NCI-H1105 (cell line): Measurements from ENCODE around the gene TRIM44.

Experiments
- DNase-seq: peaks from one replicate; lab custom pipeline; 2025; lab: John Stamatoyannopoulos, UW

Gene TRIM44, protein sequence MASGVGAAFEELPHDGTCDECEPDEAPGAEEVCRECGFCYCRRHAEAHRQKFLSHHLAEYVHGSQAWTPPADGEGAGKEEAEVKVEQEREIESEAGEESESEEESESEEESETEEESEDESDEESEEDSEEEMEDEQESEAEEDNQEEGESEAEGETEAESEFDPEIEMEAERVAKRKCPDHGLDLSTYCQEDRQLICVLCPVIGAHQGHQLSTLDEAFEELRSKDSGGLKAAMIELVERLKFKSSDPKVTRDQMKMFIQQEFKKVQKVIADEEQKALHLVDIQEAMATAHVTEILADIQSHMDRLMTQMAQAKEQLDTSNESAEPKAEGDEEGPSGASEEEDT

DNA sequence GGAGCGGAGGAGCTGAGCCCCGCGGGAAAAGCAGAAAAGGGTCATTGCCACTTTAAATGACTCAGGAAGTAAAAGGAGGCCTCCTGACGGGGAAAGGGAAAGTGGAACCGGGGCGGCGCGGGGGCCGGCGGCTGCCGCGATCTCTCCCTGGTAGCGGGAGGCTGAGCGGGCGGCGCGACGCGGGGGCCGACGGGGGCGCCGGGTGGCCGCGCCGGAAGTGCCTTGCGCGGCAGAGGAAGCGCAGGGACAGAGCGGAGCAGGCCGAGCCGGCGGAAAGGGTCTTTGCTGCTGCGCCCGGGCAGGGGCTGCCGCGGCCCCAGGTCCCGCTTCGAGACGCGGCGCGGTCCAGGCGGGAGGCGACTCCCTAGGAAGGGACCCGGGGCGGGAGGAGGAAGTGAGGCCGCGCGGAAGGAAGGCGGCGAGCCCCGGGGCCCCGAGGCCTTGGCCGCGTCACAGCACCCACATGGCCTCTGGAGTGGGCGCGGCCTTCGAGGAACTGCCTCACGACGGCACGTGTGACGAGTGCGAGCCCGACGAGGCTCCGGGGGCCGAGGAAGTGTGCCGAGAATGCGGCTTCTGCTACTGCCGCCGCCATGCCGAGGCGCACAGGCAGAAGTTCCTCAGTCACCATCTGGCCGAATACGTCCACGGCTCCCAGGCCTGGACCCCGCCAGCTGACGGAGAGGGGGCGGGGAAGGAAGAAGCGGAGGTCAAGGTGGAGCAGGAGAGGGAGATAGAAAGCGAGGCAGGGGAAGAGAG lies at the start of gene TRIM44:
Gene TRIM44, plus strand, starts transcription at position 127 of the 759 bp plus-strand sequence. Its CDS starts 337 bp downstream, at position 464.
- peak; percentile 70 for DNase-seq

DNA sequence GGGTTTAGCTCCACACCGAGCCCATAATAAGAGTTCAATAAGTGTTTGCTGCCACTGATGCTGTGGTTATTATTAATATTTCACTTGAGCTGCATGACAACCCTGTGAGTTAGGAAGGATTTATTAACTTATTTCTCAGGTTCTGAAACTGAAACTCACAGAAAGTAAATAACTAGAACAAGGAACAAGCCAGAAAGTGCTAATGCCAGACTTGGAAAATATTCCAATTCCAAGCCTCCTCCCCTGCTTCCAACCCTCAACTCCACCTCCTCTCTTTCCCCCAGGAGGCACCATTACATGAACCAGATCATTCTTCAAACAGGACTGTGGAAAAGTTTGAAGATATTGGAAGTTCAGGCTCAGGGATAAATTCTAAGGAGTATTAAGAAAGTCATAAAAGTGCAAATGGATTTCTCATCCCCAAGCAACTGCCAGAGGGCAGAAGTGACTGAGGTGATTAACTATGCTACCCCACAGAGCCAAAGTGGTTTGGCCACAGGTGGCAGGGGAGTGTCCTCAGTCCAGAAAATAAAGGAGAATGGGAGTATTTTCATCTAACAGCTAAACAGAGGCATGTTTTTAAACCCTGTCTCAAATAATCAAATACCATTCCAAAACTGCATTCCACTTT lies 47.5 kb upstream of the TRIM44 start:
- DNase-seq, result no peak

DNA sequence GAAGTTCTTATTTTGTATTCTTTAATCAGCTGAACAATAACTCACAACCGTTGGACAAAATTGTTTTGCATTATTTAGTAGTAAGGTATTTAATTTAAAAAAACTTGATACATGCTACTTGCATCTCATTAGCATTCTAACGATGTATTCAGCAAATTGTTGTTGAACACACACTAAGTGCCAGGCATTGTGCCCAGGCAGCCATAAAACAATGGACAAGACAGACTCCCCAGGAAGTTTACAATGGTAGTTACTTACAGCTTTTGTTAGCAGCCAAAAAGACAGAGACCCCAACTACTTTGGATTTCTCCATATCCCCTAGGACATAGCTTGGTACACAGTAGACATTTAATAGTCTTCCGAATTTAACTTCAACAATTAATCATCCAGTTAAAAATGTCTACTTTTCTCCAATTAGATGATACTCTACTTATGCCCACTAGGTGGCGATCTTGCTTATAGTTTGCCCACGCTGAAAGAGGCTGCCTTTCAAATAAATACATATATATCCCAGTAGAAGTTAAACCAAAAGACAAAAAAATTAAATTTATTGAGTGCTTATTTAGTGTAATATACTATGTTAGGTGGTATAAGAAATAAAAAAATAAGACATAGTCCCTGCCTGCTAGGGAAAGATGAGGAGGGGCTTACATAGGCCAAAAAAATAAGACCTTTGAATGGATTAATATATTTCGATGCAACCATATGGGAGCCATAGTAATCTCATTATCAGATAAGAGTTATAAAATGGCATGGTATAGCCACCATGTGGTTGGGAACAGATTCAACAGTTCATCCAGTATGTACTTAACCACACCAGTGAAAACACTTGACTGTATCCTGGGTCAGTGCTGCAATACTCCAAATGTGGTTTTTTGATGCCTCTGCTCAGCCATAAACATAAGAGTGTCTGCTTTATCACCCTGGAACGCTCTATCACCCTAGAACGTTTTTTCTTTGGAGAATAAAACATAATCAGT lies 46.4 kb upstream of the TRIM44 start:
- DNase-seq, result peak; percentile 57

DNA sequence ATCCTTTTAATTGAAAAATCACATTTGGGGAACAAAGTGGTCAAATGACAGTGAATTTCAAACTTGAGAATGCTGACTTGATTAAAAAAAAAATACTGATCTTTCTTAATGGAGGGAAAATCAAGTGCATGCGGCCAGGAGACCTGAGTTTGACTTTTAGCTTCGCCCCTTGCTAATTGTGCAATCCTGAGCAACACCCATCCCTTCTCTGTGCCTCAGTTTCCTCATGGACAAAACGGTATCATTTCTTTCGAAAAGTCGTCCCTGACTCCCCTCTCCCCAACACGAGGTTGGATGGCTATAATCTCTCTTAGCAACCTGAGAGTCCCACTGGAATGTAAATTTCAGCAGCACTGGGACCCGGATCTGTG lies 45.3 kb upstream of the TRIM44 start:
- DNase-seq, result no peak

DNA sequence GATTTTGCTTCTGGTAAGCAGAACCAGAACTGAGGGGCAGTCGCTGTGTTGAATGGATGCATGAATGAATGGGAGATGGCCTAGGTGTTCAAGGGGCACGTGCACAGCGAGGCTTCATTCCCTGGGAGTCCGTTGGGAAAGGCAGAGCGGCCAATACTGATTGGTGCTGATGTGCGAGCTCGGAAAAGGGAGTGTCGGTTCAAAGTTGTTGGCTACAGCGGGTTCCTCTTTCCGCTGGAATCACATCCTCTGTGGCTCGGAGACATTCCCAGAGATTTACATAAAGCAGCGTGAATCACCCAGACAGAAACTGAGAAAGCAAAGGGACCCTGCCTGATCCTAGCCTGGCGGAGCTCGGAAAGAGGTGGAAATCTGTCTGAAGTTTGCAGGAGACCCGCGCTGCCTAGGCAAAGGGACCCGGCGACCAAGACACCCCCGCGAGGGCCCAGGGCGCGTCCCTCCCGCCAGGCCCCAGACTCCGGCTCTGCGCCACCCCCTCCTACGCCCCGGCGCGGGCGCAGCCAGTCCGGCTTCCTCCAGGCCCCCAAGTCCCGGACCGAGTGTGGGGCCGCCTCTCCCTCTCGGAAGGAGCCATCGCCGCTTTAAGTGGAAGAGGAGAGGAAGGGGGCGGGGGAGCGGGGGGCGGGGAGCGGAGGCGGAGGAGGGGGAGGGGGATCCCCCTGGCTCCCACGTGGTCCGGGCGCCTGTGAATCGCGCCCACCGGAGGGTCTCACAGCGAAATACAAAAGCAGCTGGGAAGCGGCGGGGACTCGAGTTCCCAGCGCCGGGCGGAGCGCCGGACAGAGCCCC lies 44.7 kb upstream of the TRIM44 start, which contains the start of gene FJX1:
Gene FJX1, plus strand, starts transcription at position 774 of the 810 bp plus-strand sequence. CDS start 177 bp downstream, outside the sequence.
- DNase-seq, result peak; percentile 9

DNA sequence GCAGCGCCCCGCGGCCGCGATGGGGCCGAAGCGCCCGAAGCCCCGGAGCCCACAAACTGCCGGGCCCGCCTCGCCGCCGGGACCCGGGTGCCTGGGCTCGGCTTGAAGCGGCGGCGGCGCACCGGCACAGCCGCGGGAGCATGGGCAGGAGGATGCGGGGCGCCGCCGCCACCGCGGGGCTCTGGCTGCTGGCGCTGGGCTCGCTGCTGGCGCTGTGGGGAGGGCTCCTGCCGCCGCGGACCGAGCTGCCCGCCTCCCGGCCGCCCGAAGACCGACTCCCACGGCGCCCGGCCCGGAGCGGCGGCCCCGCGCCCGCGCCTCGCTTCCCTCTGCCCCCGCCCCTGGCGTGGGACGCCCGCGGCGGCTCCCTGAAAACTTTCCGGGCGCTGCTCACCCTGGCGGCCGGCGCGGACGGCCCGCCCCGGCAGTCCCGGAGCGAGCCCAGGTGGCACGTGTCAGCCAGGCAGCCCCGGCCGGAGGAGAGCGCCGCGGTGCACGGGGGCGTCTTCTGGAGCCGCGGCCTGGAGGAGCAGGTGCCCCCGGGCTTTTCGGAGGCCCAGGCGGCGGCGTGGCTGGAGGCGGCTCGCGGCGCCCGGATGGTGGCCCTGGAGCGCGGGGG lies 44.0 kb upstream of the TRIM44 start:
- no peak for DNase-seq

DNA sequence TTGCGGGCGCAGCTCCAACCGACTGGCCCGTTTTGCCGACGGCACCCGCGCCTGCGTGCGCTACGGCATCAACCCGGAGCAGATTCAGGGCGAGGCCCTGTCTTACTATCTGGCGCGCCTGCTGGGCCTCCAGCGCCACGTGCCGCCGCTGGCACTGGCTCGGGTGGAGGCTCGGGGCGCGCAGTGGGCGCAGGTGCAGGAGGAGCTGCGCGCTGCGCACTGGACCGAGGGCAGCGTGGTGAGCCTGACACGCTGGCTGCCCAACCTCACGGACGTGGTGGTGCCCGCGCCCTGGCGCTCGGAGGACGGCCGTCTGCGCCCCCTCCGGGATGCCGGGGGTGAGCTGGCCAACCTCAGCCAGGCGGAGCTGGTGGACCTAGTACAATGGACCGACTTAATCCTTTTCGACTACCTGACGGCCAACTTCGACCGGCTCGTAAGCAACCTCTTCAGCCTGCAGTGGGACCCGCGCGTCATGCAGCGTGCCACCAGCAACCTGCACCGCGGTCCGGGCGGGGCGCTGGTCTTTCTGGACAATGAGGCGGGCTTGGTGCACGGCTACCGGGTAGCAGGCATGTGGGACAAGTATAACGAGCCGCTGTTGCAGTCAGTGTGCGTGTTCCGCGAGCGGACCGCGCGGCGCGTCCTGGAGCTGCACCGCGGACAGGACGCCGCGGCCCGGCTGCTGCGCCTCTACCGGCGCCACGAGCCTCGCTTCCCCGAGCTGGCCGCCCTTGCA lies 43.3 kb upstream of the TRIM44 start:
- peak; percentile 51 for DNase-seq

DNA sequence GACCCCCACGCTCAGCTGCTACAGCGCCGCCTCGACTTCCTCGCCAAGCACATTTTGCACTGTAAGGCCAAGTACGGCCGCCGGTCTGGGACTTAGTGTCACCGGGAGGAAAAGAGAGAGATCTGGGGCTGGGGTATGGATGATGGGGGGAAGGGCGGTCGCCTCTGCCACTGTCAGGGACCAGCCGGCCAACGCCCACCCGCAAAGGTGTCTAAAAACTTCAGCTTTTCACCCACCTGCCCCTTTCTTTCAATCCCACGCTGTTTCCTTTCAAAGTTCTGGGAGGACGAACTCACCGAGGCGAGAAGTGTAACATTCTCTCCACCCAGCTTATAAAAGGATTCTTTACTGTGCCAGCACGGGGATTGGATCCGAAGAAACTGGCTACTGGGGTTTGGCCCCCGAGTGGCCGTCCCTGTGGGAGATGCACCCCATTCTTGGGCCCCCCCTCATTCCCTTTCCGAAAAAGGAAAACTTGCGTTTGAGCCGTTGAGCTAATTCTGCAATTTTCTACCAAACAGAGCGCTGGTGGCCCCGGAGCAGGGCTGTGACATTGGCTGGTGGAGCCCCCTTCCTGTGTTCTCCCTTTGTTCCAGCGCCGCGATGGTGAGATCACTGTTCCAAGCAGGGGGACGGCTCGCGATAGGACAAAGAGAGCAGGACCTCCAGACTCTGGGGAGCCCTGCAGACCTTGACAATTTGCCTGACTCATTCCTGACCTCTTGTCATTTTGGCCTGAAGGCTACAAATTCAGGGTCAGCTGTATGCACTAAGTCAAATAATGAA lies 42.5 kb upstream of the TRIM44 start:
- DNase-seq, result no peak

DNA sequence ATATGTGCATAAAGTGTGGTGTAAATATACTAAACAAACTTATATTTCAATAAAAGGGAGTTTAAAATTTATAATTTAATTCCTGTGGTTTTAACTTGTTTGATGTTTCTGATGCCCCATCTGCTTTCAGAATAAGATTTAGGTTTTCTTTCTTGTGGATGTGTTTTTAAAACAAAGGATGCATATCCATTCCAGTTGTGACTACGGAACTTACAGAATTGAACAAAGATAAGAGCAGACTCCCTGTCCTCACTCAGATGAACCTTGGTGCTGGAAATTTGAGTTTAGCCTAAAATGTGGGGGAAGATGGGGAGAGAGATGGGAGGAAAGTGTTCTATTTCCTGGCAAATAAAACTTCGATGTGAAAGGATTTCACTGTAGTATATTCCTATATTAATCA lies 41.8 kb upstream of the TRIM44 start:
- no peak for DNase-seq

DNA sequence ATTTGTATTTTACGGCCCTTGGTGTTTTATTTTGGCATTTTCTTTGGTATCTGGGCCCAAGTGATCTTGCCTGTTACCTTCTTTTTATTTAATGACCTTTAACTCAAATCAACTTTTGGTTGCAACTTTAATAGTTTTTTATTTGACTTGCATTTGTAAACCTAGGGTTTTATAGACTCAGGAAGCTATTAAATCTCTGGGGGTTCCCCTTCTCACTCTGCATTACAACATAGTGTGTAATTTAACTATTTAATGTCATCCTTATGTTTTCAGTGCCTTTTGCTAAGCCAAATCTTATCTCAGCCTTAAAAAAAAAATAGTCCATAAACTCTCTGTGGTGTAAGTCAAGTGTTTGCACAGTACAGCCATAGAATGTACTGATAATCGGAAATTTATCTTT lies 41.0 kb upstream of the TRIM44 start:
- no peak for DNase-seq

DNA sequence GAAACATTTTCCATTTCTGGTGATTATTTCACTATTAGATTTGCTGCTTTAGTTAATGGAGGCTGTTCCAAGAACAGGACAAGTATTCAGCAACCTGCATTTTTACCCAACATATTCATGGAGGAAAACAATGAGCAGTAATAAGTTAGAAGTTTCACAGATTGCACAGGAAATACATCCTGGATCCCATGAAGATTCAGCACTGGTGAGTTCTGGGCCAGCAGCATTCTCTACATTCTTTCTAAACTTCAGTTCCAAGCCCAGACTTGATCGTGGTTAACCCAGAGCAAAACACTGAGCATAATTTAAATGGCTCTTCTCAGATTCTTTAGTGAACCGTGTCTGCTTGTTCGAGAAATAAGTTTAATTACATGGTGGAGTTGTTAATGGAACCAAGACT lies 40.5 kb upstream of the TRIM44 start:
- DNase-seq, result no peak

DNA sequence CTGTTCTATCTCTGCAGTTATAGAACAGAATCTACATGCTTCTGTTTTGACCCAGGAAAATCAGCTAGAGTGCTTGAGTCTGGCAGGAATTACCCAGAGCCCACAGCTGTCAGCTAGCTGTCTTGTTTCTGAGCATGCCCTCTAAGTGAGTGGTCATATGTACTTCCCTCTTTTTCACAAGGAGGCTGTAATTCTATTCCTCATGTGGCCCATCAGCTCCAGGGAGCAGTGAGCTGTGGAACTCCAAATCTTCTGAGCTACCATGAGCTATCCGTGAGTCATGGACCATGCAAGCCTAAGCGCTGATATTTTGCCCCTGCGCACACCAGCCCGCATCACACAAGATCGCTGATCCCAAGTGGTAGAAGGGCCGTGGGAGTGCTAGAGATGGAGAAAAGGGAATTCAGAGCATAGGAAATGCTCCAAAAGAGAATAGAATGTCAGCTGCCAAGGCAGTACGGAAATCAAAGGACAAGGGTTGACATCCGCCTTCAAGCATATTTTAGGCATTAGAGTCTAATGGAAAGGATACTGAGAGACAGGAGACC lies 38.9 kb upstream of the TRIM44 start:
- no peak for DNase-seq

DNA sequence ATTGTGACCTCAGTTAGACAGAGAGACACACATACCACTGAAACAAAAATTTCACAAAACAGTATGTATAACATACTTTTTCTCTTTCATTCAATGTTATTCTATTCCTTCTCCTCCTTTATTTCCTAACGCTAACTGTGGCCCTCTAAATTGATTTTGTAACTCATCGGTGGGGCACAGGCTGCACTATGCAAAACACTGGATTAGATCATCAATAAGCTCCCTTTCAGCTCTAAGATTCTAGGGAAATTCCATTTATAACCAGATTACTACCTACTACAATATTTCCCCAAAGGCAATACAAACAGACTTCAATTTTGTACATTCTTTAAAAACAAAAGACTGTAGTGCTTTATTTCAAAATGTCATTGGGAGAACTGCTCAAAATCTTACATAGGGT lies 38.3 kb upstream of the TRIM44 start:
- DNase-seq, result no peak

DNA sequence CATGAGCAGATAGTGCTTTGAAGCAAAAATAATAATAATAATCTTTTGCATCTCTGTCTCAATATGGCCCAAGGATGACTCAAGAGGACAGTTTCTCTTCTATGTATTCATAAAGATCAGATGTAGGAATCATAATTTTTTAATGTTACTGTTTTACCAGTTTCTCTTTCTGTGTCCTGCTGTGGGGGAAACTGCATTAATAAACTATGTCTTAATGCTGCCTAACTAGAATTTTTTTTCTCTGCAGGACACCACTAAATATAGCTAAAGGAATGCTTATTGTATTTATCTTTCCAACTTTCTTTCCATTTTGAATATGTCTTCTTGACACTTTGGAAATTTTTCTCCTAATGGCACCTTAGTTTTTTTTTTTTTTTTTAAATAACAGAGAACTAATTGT lies 37.8 kb upstream of the TRIM44 start:
- no peak for DNase-seq

DNA sequence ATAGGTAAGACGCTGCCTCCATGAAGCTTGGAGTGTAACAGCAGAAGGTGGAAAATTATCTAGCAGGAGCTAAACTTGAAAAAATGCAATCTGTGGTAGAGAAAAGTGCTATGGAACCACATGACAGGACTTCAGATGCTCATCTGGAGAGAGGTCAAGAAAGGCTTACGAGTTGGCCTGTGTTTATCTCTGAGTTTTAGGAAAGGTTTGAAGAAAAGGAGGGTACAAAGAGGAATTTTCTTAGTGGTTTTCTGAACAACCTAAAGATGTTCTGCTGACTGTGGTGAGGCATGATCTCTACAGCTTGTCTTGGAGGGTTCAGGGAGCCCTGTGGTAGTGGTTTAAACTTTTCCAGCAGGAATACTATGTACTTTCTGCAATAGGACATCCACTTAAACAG lies 36.1 kb upstream of the TRIM44 start:
- no peak for DNase-seq

DNA sequence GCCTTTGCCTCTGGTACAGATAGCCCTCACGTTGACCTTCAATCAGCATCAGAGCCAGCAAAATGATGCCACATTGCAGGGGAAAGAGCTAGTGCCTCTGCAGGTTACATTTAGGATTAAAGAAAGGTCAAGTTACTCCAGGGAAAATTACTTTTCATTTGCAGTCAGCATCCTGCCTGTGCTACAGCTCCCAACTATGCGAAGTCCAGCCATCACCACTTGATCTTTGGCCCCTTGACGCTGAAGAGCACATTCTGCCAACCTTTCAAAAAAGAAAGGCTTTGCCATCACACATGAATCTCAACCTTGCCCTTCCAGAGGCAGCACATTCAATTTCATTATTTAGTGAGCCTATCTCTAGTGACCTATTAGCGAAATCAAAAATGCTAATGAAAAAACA lies 33.1 kb upstream of the TRIM44 start:
- no peak for DNase-seq

DNA sequence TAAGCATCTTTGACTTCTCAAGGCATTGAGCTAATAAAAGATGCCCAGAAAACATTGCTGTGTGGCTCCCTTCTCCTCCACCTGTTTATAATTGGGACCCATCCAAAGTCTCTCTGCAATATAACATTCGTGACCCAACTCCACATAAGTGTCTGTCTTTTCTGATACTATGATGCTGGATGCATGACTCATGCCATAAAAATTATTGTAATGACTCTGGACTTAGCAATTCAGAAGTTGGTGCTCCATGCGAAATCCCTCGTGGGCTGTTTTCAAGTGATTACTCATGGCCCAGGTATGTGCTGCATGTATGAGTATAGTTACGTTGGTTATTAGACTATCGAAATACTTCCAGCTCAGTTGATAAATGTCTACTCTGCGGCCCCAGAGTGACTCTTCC lies 32.7 kb upstream of the TRIM44 start:
- DNase-seq, result no peak

DNA sequence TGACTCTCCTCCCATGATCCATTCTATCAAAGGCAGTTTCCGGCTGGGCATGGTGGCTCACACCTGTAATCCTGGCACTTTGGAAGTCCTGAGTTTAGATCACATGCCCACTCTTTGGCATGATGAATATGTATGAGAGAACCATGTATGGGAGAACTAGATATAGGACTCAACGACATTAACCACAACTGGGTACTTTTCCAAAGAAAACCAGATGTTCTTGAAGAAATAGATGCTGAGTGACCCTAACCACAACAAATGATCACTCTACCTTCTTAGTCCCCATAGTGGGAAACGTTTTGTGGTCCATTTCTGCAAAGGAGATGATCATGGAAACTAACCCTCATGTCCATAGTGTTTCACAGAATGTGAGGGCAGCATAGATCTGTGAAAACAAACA lies 30.7 kb upstream of the TRIM44 start:
- no peak for DNase-seq

DNA sequence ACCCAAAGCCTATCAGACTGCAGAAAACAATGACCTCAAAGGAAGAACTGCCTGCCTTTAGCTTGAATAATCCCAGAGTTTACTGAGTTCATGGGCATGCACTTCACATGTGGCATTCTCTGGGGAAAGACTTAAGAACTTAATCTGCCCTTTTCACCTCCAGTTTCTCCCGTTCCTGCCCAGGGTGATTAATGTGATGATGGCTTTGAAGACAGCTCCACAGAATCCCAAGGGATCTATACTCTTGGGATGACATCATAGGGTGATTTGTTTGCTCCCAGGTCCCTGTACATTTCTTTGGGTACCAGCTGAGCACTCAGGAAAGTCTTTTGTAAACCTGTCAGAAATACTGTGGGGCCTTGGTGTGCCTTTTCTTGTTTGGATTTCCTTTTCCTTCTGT lies 30.3 kb upstream of the TRIM44 start:
- DNase-seq, result no peak
